GM23338 (cell line): ENCODE measurements around the gene SNAI1. TPM values are rescaled to one million over a fixed set of nuclear protein-coding genes. Genes with fewer than 3 reads are reported as not detected.
"Not testable (repeated sequence)": the region's sequence is repeated elsewhere in the genome, so short reads cannot be mapped to it uniquely, and the experiment has no call there.

Experiments
- ATAC-seq: fragments of 200-7000 bp; cut with Tn5 transposase; 3 replicates; pipeline ENCODE4 v1.9.1; 2020
- DNase-seq: peaks from one replicate; pipeline ENCODE4 v3.0.0-alpha.2; 2015; ENCODE audit warnings: low spot score
- H2AFZ ChIP-seq: fragments of 200-600 bp; sonication (generic); 2 replicates; pipeline ENCODE4 v1.8.0; 2016; ENCODE audit warnings: antibody characterized with exemption, mild to moderate bottlenecking, moderate library complexity
- H3F3A ChIP-seq: fragments of 200-600 bp; sonication (generic); replicated peaks from 2 replicates; pipeline ENCODE4 v1.8.0; 2017; ENCODE audit warnings: antibody characterized with exemption, mixed run types, low read depth
- H3K27ac ChIP-seq: fragments of 200-600 bp; sonication (generic); 2 replicates; pipeline ENCODE4 v1.6.1; 2016; ENCODE audit warnings: low read depth
- H3K27me3 ChIP-seq: fragments of 200-600 bp; sonication (generic); 2 replicates; pipeline ENCODE4 v1.8.0; 2016; ENCODE audit warnings: mild to moderate bottlenecking, mixed run types, moderate library complexity; ENCODE audit not compliant: insufficient read depth
- H3K36me3 ChIP-seq: fragments of 200-600 bp; sonication (generic); 2 replicates; pipeline ENCODE4 v1.8.0; 2016; ENCODE audit warnings: mild to moderate bottlenecking; ENCODE audit not compliant: insufficient read depth
- H3K4me1 ChIP-seq: fragments of 200-600 bp; sonication (generic); 2 replicates; pipeline ENCODE4 v1.8.0; 2016; ENCODE audit warnings: mild to moderate bottlenecking, moderate library complexity; ENCODE audit not compliant: insufficient read depth
- H3K4me2 ChIP-seq: fragments of 200-600 bp; sonication (generic); 2 replicates; pipeline ENCODE4 v1.7.1; 2017; ENCODE audit warnings: mixed run types
- H3K4me3 ChIP-seq: fragments of 200-600 bp; sonication (generic); 2 replicates; pipeline ENCODE4 v1.6.1; 2016; ENCODE audit warnings: mixed run types
- H3K79me2 ChIP-seq: fragments of 200-600 bp; sonication (generic); replicated peaks from 2 replicates; pipeline ENCODE4 v1.8.0; 2017; ENCODE audit warnings: mild to moderate bottlenecking; ENCODE audit not compliant: insufficient read depth
- H3K9me2 ChIP-seq: fragments of 200-600 bp; sonication (generic); 2 replicates; pipeline ENCODE4 v1.8.0; 2017; ENCODE audit not compliant: insufficient read depth
- H4K20me1 ChIP-seq: fragments of 200-600 bp; sonication (generic); replicated peaks from 2 replicates; pipeline ENCODE4 v1.8.0; 2017; ENCODE audit warnings: mild to moderate bottlenecking; ENCODE audit not compliant: insufficient read depth
- H3K27ac Mint-ChIP-seq: 2 replicates; pipeline ENCODE4 v1.8.0; 2020; ENCODE audit warnings: inconsistent platforms, mild to moderate bottlenecking, moderate library complexity, mixed read lengths
- H3K27me3 Mint-ChIP-seq: 3 replicates; pipeline ENCODE4 v1.8.0; 2022; ENCODE audit warnings: low read depth, mild to moderate bottlenecking, moderate library complexity, mixed read lengths, inconsistent platforms; ENCODE audit not compliant: insufficient read depth, poor library complexity
- H3K36me3 Mint-ChIP-seq: 3 replicates; pipeline ENCODE4 v1.8.0; 2021; ENCODE audit warnings: low read depth, mild to moderate bottlenecking, inconsistent platforms, moderate library complexity, mixed read lengths
- H3K4me1 Mint-ChIP-seq: 3 replicates; pipeline ENCODE4 v1.8.0; 2020; ENCODE audit warnings: mild to moderate bottlenecking, inconsistent platforms, mixed read lengths
- H3K4me3 Mint-ChIP-seq: 3 replicates; pipeline ENCODE4 v1.8.0; 2021; ENCODE audit warnings: moderate library complexity, mild to moderate bottlenecking, inconsistent platforms, mixed read lengths
- H3K9me3 Mint-ChIP-seq: 3 replicates; pipeline ENCODE4 v1.8.0; 2020; ENCODE audit warnings: moderate library complexity, mild to moderate bottlenecking, inconsistent platforms, mixed read lengths
- CTCF ChIP-seq, 2 experiments: fragments of 200-600 bp in 1 of 2; sonication (generic) in 1 of 2; conservative IDR thresholded peaks; 2 replicates each; pipeline versions ENCODE4 v1.5.1 to v1.6.1; 2016 to 2017; ENCODE audit warnings: antibody characterized with exemption in 2 of 2, low read depth in 2 of 2, mild to moderate bottlenecking in 2 of 2, moderate library complexity in 1 of 2
- POLR2AphosphoS5 ChIP-seq: IDR thresholded peaks from 2 replicates; pipeline ENCODE4 v1.6.1; 2016; ENCODE audit warnings: antibody characterized with exemption, low read depth
- ZNF331 ChIP-seq: fragments of 250-450 bp; sonication (Bioruptor Pico); IDR thresholded peaks from 2 replicates; pipeline ENCODE4 v1.5.0; 2020; ENCODE audit warnings: low read depth, mild to moderate bottlenecking, moderate library complexity
- polyA plus RNA-seq: library from polyadenylated mRNA; unstranded; fragments of >200 nt; fragmentation: Nextera tagmentation; extraction: Ambion mirVana; gene quantifications from 2 replicates; pipeline ENCODE4 v1.2.1, GENCODE V29; 2016
- total RNA-seq: library from RNA; depleted of rRNA; stranded (reverse); fragments of >200 nt; shearing (Covaris generic); gene quantifications from 2 replicates; pipeline ENCODE4 v1.2.3, GENCODE V29; 2014
- TF ChIP-seq, protein P1 (sequence below): fragments of 250-450 bp; sonication (Bioruptor Pico); IDR thresholded peaks from 2 replicates; pipeline ENCODE4 v1.5.0; 2020; ENCODE audit warnings: mild to moderate bottlenecking, moderate library complexity
- TF ChIP-seq, protein P2 (sequence below): IDR thresholded peaks from 2 replicates; pipeline ENCODE4 v1.6.1; 2016; ENCODE audit warnings: antibody characterized with exemption

SNAI1 gene
- total and polyA plus RNA-seq, 2 experiments from 2014 or later = 4.2 to 8.4 TPM

DNA sequence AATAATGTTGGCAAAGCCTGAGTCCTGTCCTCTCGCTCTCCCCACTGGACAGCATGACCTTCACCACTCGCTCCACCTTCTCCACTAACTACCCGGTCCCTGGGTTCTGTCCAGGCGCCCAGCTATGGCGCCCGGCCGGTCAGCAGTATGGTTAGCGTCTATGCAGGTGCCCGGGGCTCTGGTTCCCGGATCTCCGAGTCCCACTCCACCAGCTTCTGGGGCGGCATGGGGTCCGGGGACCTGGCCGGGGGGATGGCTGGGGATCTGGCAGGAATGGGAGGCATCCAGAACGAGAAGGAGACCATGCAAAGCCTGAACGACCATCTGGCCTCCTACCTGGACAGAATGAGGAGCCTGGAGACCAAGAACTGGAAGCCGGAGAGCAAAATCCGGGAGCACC lies 26.1 kb upstream of the SNAI1 start (continued):
- TF ChIP-seq, protein P1, sequence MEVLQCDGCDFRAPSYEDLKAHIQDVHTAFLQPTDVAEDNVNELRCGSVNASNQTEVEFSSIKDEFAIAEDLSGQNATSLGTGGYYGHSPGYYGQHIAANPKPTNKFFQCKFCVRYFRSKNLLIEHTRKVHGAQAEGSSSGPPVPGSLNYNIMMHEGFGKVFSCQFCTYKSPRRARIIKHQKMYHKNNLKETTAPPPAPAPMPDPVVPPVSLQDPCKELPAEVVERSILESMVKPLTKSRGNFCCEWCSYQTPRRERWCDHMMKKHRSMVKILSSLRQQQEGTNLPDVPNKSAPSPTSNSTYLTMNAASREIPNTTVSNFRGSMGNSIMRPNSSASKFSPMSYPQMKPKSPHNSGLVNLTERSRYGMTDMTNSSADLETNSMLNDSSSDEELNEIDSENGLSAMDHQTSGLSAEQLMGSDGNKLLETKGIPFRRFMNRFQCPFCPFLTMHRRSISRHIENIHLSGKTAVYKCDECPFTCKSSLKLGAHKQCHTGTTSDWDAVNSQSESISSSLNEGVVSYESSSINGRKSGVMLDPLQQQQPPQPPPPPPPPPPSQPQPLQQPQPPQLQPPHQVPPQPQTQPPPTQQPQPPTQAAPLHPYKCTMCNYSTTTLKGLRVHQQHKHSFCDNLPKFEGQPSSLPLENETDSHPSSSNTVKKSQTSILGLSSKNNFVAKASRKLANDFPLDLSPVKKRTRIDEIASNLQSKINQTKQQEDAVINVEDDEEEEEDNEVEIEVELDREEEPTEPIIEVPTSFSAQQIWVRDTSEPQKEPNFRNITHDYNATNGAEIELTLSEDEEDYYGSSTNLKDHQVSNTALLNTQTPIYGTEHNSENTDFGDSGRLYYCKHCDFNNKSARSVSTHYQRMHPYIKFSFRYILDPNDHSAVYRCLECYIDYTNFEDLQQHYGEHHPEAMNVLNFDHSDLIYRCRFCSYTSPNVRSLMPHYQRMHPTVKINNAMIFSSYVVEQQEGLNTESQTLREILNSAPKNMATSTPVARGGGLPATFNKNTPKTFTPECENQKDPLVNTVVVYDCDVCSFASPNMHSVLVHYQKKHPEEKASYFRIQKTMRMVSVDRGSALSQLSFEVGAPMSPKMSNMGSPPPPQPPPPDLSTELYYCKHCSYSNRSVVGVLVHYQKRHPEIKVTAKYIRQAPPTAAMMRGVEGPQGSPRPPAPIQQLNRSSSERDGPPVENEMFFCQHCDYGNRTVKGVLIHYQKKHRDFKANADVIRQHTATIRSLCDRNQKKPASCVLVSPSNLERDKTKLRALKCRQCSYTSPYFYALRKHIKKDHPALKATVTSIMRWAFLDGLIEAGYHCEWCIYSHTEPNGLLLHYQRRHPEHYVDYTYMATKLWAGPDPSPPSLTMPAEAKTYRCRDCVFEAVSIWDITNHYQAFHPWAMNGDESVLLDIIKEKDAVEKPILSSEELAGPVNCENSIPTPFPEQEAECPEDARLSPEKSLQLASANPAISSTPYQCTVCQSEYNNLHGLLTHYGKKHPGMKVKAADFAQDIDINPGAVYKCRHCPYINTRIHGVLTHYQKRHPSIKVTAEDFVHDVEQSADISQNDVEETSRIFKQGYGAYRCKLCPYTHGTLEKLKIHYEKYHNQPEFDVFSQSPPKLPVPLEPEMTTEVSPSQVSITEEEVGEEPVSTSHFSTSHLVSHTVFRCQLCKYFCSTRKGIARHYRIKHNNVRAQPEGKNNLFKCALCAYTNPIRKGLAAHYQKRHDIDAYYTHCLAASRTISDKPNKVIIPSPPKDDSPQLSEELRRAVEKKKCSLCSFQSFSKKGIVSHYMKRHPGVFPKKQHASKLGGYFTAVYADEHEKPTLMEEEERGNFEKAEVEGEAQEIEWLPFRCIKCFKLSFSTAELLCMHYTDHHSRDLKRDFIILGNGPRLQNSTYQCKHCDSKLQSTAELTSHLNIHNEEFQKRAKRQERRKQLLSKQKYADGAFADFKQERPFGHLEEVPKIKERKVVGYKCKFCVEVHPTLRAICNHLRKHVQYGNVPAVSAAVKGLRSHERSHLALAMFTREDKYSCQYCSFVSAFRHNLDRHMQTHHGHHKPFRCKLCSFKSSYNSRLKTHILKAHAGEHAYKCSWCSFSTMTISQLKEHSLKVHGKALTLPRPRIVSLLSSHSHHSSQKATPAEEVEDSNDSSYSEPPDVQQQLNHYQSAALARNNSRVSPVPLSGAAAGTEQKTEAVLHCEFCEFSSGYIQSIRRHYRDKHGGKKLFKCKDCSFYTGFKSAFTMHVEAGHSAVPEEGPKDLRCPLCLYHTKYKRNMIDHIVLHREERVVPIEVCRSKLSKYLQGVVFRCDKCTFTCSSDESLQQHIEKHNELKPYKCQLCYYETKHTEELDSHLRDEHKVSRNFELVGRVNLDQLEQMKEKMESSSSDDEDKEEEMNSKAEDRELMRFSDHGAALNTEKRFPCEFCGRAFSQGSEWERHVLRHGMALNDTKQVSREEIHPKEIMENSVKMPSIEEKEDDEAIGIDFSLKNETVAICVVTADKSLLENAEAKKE (CRISPR knock-in tag) = no peak
- no peak for TF ChIP-seq ZNF331 (CRISPR knock-in tag)
- TF ChIP-seq, protein P2, sequence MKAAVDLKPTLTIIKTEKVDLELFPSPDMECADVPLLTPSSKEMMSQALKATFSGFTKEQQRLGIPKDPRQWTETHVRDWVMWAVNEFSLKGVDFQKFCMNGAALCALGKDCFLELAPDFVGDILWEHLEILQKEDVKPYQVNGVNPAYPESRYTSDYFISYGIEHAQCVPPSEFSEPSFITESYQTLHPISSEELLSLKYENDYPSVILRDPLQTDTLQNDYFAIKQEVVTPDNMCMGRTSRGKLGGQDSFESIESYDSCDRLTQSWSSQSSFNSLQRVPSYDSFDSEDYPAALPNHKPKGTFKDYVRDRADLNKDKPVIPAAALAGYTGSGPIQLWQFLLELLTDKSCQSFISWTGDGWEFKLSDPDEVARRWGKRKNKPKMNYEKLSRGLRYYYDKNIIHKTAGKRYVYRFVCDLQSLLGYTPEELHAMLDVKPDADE = no peak
- no peak for TF ChIP-seq POLR2AphosphoS5

GRCh38 chr20:49957089-49957938 lies 25.5 kb upstream of the SNAI1 start:
- not testable (repeated sequence) for H3K9me3 Mint-ChIP-seq, H3K27me3 Mint-ChIP-seq, ATAC-seq, H3K79me2 ChIP-seq, H3K27ac Mint-ChIP-seq, H4K20me1 ChIP-seq, H3K4me1 Mint-ChIP-seq, DNase-seq, H3K9me2 ChIP-seq, H3K27me3 ChIP-seq, H3F3A ChIP-seq, H3K4me3 Mint-ChIP-seq, H3K4me1 ChIP-seq, H3K27ac ChIP-seq, H3K4me3 ChIP-seq, H3K4me2 ChIP-seq, H2AFZ ChIP-seq
- peaks cover 58% of the 10 kb centered on the region for H3K36me3 Mint-ChIP-seq
- peak in 1 of 2 experiments; percentile 32; a peak in 1 of 4 replicates for TF ChIP-seq CTCF (conservative IDR thresholded peaks at IDR 0.05; ENCODE audit: low read depth in 2 of 2)
- H3K36me3 ChIP-seq = peaks cover 22% of the 10 kb centered on the region
